ENCODE measurements around the gene GAL3ST3. TPM values are rescaled to one million over a fixed set of nuclear protein-coding genes. Genes with fewer than 3 reads are reported as not detected.

Gene GAL3ST3
- total RNA-seq, 4 donors from 2014 or later, result not detected

- Histone ChIP-seq H3K27me3 (no peaks in the 10 kb centered on the region), H3K36me3 (peaks cover 0 to 28% (median 12%) of the 10 kb centered on the region in 4 donors), H3K9me3 (no peaks in the 10 kb centered on the region), H3K4me1 (peaks cover 10 to 34% (median 24%) of the 10 kb centered on the region in 4 donors), H3K4me3 (peak within 1 kb of the TSS; percentile 60 to 94 (median 82)), H3K27ac (peak within 1 kb of the TSS; percentile 93 to 95 (median 94))
- in situ Hi-C loops (cut with MboI; ENCODE audit: low pct_ligation_motif_present in 1 of 4, low pct_unique_long_range_greater_than_20kb in 1 of 4, low sequenced_read_pairs in 3 of 4), result loop anchor here in 1 of 4 donors (5.0 kb wide), 1 partner anchor 62 kb away; no protein-coding TSS in a partner anchor
- TF ChIP-seq CTCF (IDR thresholded peaks at IDR 0.05), result no peak
- TF ChIP-seq POLR2A (IDR thresholded peaks at IDR 0.05), result peak; percentile 45
- TF ChIP-seq EP300 (IDR thresholded peaks at IDR 0.05; ENCODE audit: low read depth), result no peak
- TF ChIP-seq POLR2AphosphoS5 (IDR thresholded peaks at IDR 0.05), result peak in 2 of 3 donors; percentile 48 to 49
- WGBS, 2 donors (ENCODE audit: low coverage in 1 of 2), result 0% methylated on average over 38 of the region's 120 CpGs; no CpG with 5 or more reads in 1 of the 2 donors
- DNase-seq, result peak; percentile 76
- intact Hi-C loops (cut with DNase I; ENCODE audit: low total_unique reads), result loop anchor here (5.0 kb wide), 1 partner anchor 1052 kb away; no protein-coding TSS in a partner anchor
Observed at GRCh38 chr11:66069715-66070603, 21.0 kb upstream of the GAL3ST3 start, which contains the start of gene PACS1. Gene PACS1 (plus strand): TSS chr11:66070272. CDS start chr11:66070487, 215 bp downstream.

- H3K27me3 ChIP-seq, result no peaks in the 10 kb centered on the region
- no peaks in the 10 kb centered on the region for H3K9me3 ChIP-seq
- intact Hi-C loops (cut with DNase I; ENCODE audit: low total_unique reads), result no loop called here
- H3K36me3 ChIP-seq, result peaks cover 0 to 36% (median 16%) of the 10 kb centered on the region in 4 donors
- in situ Hi-C loops (cut with MboI; ENCODE audit: low pct_ligation_motif_present in 1 of 4, low pct_unique_long_range_greater_than_20kb in 1 of 4, low sequenced_read_pairs in 3 of 4), result loop anchor here in 1 of 4 donors (5.0 kb wide), 1 partner anchor 63 kb away; no protein-coding TSS in a partner anchor
- H3K4me3 ChIP-seq, result peak overlapping the region; percentile 60 to 94 (median 82)
- TF ChIP-seq EP300 (IDR thresholded peaks at IDR 0.05; ENCODE audit: low read depth) (no peak), POLR2A (IDR thresholded peaks at IDR 0.05) (no peak), CTCF (IDR thresholded peaks at IDR 0.05) (no peak)
- peaks cover 10 to 34% (median 24%) of the 10 kb centered on the region in 4 donors for H3K4me1 ChIP-seq
- DNase-seq, result peak; percentile 42
- H3K27ac ChIP-seq, result peak overlapping the region; percentile 93 to 95 (median 94)
- WGBS, 2 donors (ENCODE audit: low coverage in 1 of 2), result 45 to 61% methylated on average over 4 to 14 of the region's 14 CpGs
Observed at GRCh38 chr11:66068923-66069714, 20.2 kb upstream of the GAL3ST3 start.

- H3K36me3 ChIP-seq, result peaks cover 0 to 45% (median 20%) of the 10 kb centered on the region in 4 donors
- H3K9me3 ChIP-seq, result no peaks in the 10 kb centered on the region
- peak overlapping the region; percentile 93 to 95 (median 94) for H3K27ac ChIP-seq
- DNase-seq, result peak; percentile 78
- TF ChIP-seq CTCF (IDR thresholded peaks at IDR 0.05) (peak; percentile 82 to 95 (median 91)), POLR2AphosphoS5 (IDR thresholded peaks at IDR 0.05) (no peak), EP300 (IDR thresholded peaks at IDR 0.05; ENCODE audit: low read depth) (no peak)
- in situ Hi-C loops (cut with MboI; ENCODE audit: low pct_ligation_motif_present in 1 of 4, low pct_unique_long_range_greater_than_20kb in 1 of 4, low sequenced_read_pairs in 3 of 4), result loop anchor here in 1 of 4 donors (5.0 kb wide), 1 partner anchor 64 kb away; no protein-coding TSS in a partner anchor
- intact Hi-C loops (cut with DNase I; ENCODE audit: low total_unique reads), result no loop called here
- WGBS, 2 donors (ENCODE audit: low coverage in 1 of 2), result 68 to 79% methylated on average over 5 to 13 of the region's 17 CpGs
- no peaks in the 10 kb centered on the region for H3K27me3 ChIP-seq
- H3K4me1 ChIP-seq, result peaks cover 10 to 34% (median 24%) of the 10 kb centered on the region in 4 donors
- no peak overlapping the region for H3K4me3 ChIP-seq
Observed at GRCh38 chr11:66068154-66068821, 19.3 kb upstream of the GAL3ST3 start.
